ENCODE data around the gene S100A16.

GRCh38 chr1:153642161-153642560, 29.2 kb upstream of the S100A16 start:
- TF ChIP-seq CTCF (conservative IDR thresholded peaks at IDR 0.05 in 1 of 2, IDR thresholded peaks at IDR 0.05 in 1 of 2; ENCODE audit: extremely low read depth in 1 of 2, insufficient read depth in 1 of 2, low read depth in 1 of 2, low read length in 2 of 2) (no peak), EZH2 (IDR thresholded peaks at IDR 0.05; ENCODE audit: borderline replicate concordance, low read length) (no peak)
